Measurements from ENCODE around the gene RNPS1.

Gene RNPS1

GRCh38 chr16:2280981-2281542, 13.1 kb upstream of the RNPS1 start:
- Histone ChIP-seq H3K36me3 (ENCODE audit: control insufficient read depth, insufficient read depth, low read length, severe bottlenecking) (no peaks in the 10 kb centered on the region), H3K4me1 (ENCODE audit: control insufficient read depth, insufficient read depth, low read length) (peaks cover under 1% of the 10 kb centered on the region), H3K27me3 (replicated peaks; ENCODE audit: control insufficient read depth, insufficient read depth, low read length) (peaks cover 57% of the 10 kb centered on the region), H3K4me3 (ENCODE audit: low read length) (no peak overlapping the region), H3K9me3 (ENCODE audit: control insufficient read depth, low read length) (no peaks in the 10 kb centered on the region), H3K9ac (ENCODE audit: low read length) (no peak overlapping the region)
- DNase-seq (ENCODE audit: low read depth), result no peak

- Histone ChIP-seq H3K4me3 (ENCODE audit: low read length) (no peak overlapping the region), H3K4me1 (ENCODE audit: control insufficient read depth, insufficient read depth, low read length) (peaks cover 5% of the 10 kb centered on the region), H3K36me3 (ENCODE audit: control insufficient read depth, insufficient read depth, low read length, severe bottlenecking) (no peaks in the 10 kb centered on the region), H3K27me3 (replicated peaks; ENCODE audit: control insufficient read depth, insufficient read depth, low read length) (peaks cover 57% of the 10 kb centered on the region), H3K9ac (ENCODE audit: low read length) (no peak overlapping the region), H3K9me3 (ENCODE audit: control insufficient read depth, low read length) (no peaks in the 10 kb centered on the region)
- DNase-seq (ENCODE audit: low read depth), result no peak
Observed at GRCh38 chr16:2280461-2280860, 12.5 kb upstream of the RNPS1 start.

- no peak for DNase-seq (ENCODE audit: low read depth)
- Histone ChIP-seq H3K9ac (ENCODE audit: low read length) (no peak overlapping the region), H3K36me3 (ENCODE audit: control insufficient read depth, insufficient read depth, low read length, severe bottlenecking) (no peaks in the 10 kb centered on the region), H3K9me3 (ENCODE audit: control insufficient read depth, low read length) (no peaks in the 10 kb centered on the region), H3K27me3 (replicated peaks; ENCODE audit: control insufficient read depth, insufficient read depth, low read length) (peaks cover 57% of the 10 kb centered on the region), H3K4me1 (ENCODE audit: control insufficient read depth, insufficient read depth, low read length) (peaks cover 5% of the 10 kb centered on the region), H3K4me3 (ENCODE audit: low read length) (no peak overlapping the region)
Observed at GRCh38 chr16:2278956-2279800, 11.3 kb upstream of the RNPS1 start.

GRCh38 chr16:2278272-2278608, 10.3 kb upstream of the RNPS1 start:
- Histone ChIP-seq H3K27me3 (replicated peaks; ENCODE audit: control insufficient read depth, insufficient read depth, low read length) (peaks cover 53% of the 10 kb centered on the region), H3K9me3 (ENCODE audit: control insufficient read depth, low read length) (no peaks in the 10 kb centered on the region), H3K4me3 (ENCODE audit: low read length) (no peak overlapping the region), H3K36me3 (ENCODE audit: control insufficient read depth, insufficient read depth, low read length, severe bottlenecking) (no peaks in the 10 kb centered on the region), H3K9ac (ENCODE audit: low read length) (no peak overlapping the region), H3K4me1 (ENCODE audit: control insufficient read depth, insufficient read depth, low read length) (peaks cover 5% of the 10 kb centered on the region)
- DNase-seq (ENCODE audit: low read depth), result no peak

- no peaks in the 10 kb centered on the region for H3K9me3 ChIP-seq (ENCODE audit: control insufficient read depth, low read length)
- no peaks in the 10 kb centered on the region for H3K36me3 ChIP-seq (ENCODE audit: control insufficient read depth, insufficient read depth, low read length, severe bottlenecking)
- H3K4me1 ChIP-seq (ENCODE audit: control insufficient read depth, insufficient read depth, low read length), result peaks cover 5% of the 10 kb centered on the region
- H3K9ac ChIP-seq (ENCODE audit: low read length), result no peak overlapping the region
- DNase-seq (ENCODE audit: low read depth), result no peak
- H3K4me3 ChIP-seq (ENCODE audit: low read length), result no peak overlapping the region
- H3K27me3 ChIP-seq (replicated peaks; ENCODE audit: control insufficient read depth, insufficient read depth, low read length), result peaks cover 49% of the 10 kb centered on the region
Observed at GRCh38 chr16:2277466-2278271, 9.7 kb upstream of the RNPS1 start.

- H3K4me3 ChIP-seq (ENCODE audit: low read length), result no peak overlapping the region
- peaks cover 43% of the 10 kb centered on the region for H3K27me3 ChIP-seq (replicated peaks; ENCODE audit: control insufficient read depth, insufficient read depth, low read length)
- H3K36me3 ChIP-seq (ENCODE audit: control insufficient read depth, insufficient read depth, low read length, severe bottlenecking), result no peaks in the 10 kb centered on the region
- peaks cover 5% of the 10 kb centered on the region for H3K4me1 ChIP-seq (ENCODE audit: control insufficient read depth, insufficient read depth, low read length)
- no peaks in the 10 kb centered on the region for H3K9me3 ChIP-seq (ENCODE audit: control insufficient read depth, low read length)
- DNase-seq (ENCODE audit: low read depth), result no peak
- H3K9ac ChIP-seq (ENCODE audit: low read length), result no peak overlapping the region
Observed at GRCh38 chr16:2276368-2277195, 8.7 kb upstream of the RNPS1 start.

- peaks cover 5% of the 10 kb centered on the region for H3K4me1 ChIP-seq (ENCODE audit: control insufficient read depth, insufficient read depth, low read length)
- no peaks in the 10 kb centered on the region for H3K9me3 ChIP-seq (ENCODE audit: control insufficient read depth, low read length)
- no peak for DNase-seq (ENCODE audit: low read depth)
- no peak overlapping the region for H3K4me3 ChIP-seq (ENCODE audit: low read length)
- H3K36me3 ChIP-seq (ENCODE audit: control insufficient read depth, insufficient read depth, low read length, severe bottlenecking), result no peaks in the 10 kb centered on the region
- no peak overlapping the region for H3K9ac ChIP-seq (ENCODE audit: low read length)
- H3K27me3 ChIP-seq (replicated peaks; ENCODE audit: control insufficient read depth, insufficient read depth, low read length), result peaks cover 34% of the 10 kb centered on the region
Observed at GRCh38 chr16:2275476-2276367, 7.8 kb upstream of the RNPS1 start.

- H3K9me3 ChIP-seq (ENCODE audit: control insufficient read depth, low read length), result no peaks in the 10 kb centered on the region
- peaks cover 20% of the 10 kb centered on the region for H3K4me1 ChIP-seq (ENCODE audit: control insufficient read depth, insufficient read depth, low read length)
- no peak overlapping the region for H3K4me3 ChIP-seq (ENCODE audit: low read length)
- H3K9ac ChIP-seq (ENCODE audit: low read length), result no peak overlapping the region
- no peaks in the 10 kb centered on the region for H3K36me3 ChIP-seq (ENCODE audit: control insufficient read depth, insufficient read depth, low read length, severe bottlenecking)
- H3K27me3 ChIP-seq (replicated peaks; ENCODE audit: control insufficient read depth, insufficient read depth, low read length), result peaks cover 17% of the 10 kb centered on the region
- no peak for DNase-seq (ENCODE audit: low read depth)
Observed at GRCh38 chr16:2273931-2274330, 6.0 kb upstream of the RNPS1 start.

- no peak for DNase-seq (ENCODE audit: low read depth)
- H3K4me1 ChIP-seq (ENCODE audit: control insufficient read depth, insufficient read depth, low read length), result peaks cover 20% of the 10 kb centered on the region
- no peaks in the 10 kb centered on the region for H3K9me3 ChIP-seq (ENCODE audit: control insufficient read depth, low read length)
- peak overlapping the region; percentile 8 for H3K9ac ChIP-seq (ENCODE audit: low read length)
- no peak overlapping the region for H3K4me3 ChIP-seq (ENCODE audit: low read length)
- H3K27me3 ChIP-seq (replicated peaks; ENCODE audit: control insufficient read depth, insufficient read depth, low read length), result peaks cover 12% of the 10 kb centered on the region
- no peaks in the 10 kb centered on the region for H3K36me3 ChIP-seq (ENCODE audit: control insufficient read depth, insufficient read depth, low read length, severe bottlenecking)
Observed at GRCh38 chr16:2273484-2273883, 5.6 kb upstream of the RNPS1 start.

- Histone ChIP-seq H3K36me3 (ENCODE audit: control insufficient read depth, insufficient read depth, low read length, severe bottlenecking) (no peaks in the 10 kb centered on the region), H3K27me3 (replicated peaks; ENCODE audit: control insufficient read depth, insufficient read depth, low read length) (no peaks in the 10 kb centered on the region), H3K9ac (ENCODE audit: low read length) (no peak overlapping the region), H3K4me3 (ENCODE audit: low read length) (no peak overlapping the region), H3K9me3 (ENCODE audit: control insufficient read depth, low read length) (no peaks in the 10 kb centered on the region), H3K4me1 (ENCODE audit: control insufficient read depth, insufficient read depth, low read length) (peaks cover 20% of the 10 kb centered on the region)
- DNase-seq (ENCODE audit: low read depth), result no peak
Observed at GRCh38 chr16:2271848-2272461, 4.0 kb upstream of the RNPS1 start.
